IMR-90 (cell line): ENCODE results near the gene VDAC1. TPM values are rescaled to one million over a fixed set of nuclear protein-coding genes. Genes with fewer than 3 reads are reported as not detected.
A peak's percentile ranks its signal among the peaks of the same experiment; 100 is the strongest.

Source experiments
- ATAC-seq: fragments of 200-7000 bp; cut with Tn5 transposase; 2 replicates; pipeline ENCODE4 v1.9.1; 2020; ENCODE audit warnings: low read depth, mild to moderate bottlenecking, moderate library complexity
- BruUV-seq: library from RNA; stranded (reverse); fragments of 400-500 nt; replicated peaks from 2 replicates; lab custom pipeline; 2021; lab: Mats Ljungman, UMichigan
- CTCF ChIA-PET: fragments of 300-600 bp; formaldehyde crosslinking; extraction: SDS; loops from one replicate; lab custom pipeline; 2021; ENCODE audit warnings: antibody characterized with exemption; lab: Yijun Ruan, JAX
- POLR2A ChIA-PET: fragments of 300-600 bp; sonication (Branson Sonifier 250); formaldehyde crosslinking; loops from one replicate; lab custom pipeline; 2022; ENCODE audit warnings: antibody characterized with exemption; ENCODE audit not compliant: unreplicated experiment; lab: Charles Lee
- DNase-seq: peaks from one replicate; pipeline ENCODE4 v3.0.0; 2013
- H2AFZ ChIP-seq: replicated peaks from 2 replicates; pipeline ENCODE3; 2013; ENCODE audit warnings: low read length, mild to moderate bottlenecking; ENCODE audit not compliant: poor library complexity
- H2AK5ac ChIP-seq: 2 replicates; pipeline ENCODE4 v1.6.1; 2013; ENCODE audit warnings: low read depth, low read length, inconsistent platforms
- H2AK9ac ChIP-seq: replicated peaks from 2 replicates; pipeline ENCODE3; 2013; ENCODE audit warnings: mild to moderate bottlenecking, low read depth, low read length, moderate library complexity; ENCODE audit not compliant: poor library complexity
- H2BK120ac ChIP-seq: 2 replicates; pipeline ENCODE4 v1.6.1; 2013; ENCODE audit warnings: low read depth, low read length, inconsistent platforms
- H2BK15ac ChIP-seq: 3 replicates; pipeline ENCODE4 v1.6.1; 2013; ENCODE audit warnings: low read depth, low read length, inconsistent platforms
- H2BK20ac ChIP-seq: 2 replicates; pipeline ENCODE4 v1.6.1; 2013; ENCODE audit warnings: low read depth, mild to moderate bottlenecking, inconsistent platforms, low read length, moderate library complexity
- H2BK5ac ChIP-seq: 2 replicates; pipeline ENCODE4 v1.6.1; 2013; ENCODE audit warnings: mild to moderate bottlenecking, low read depth, low read length, inconsistent platforms; ENCODE audit not compliant: poor library complexity, severe bottlenecking
- H3K14ac ChIP-seq: replicated peaks from 2 replicates; pipeline ENCODE4 v1.6.1; 2013; ENCODE audit warnings: low read depth, low read length, inconsistent platforms
- H3K18ac ChIP-seq: 2 replicates; pipeline ENCODE4 v1.6.1; 2013; ENCODE audit warnings: low read depth, low read length, control low read depth
- H3K23ac ChIP-seq: 2 replicates; pipeline ENCODE4 v1.6.1; 2013; ENCODE audit warnings: low read depth, low read length, inconsistent platforms
- H3K27ac ChIP-seq: 2 replicates; pipeline ENCODE4 v1.5.1; 2013; ENCODE audit warnings: mild to moderate bottlenecking, control low read depth, low read length; ENCODE audit not compliant: insufficient read depth
- H3K27me3 ChIP-seq: 2 replicates; pipeline ENCODE4 v1.6.1; 2013; ENCODE audit warnings: low read length; ENCODE audit not compliant: control insufficient read depth, insufficient read depth
- H3K36me3 ChIP-seq: 2 replicates; pipeline ENCODE4 v1.6.1; 2013; ENCODE audit warnings: low read length, mixed read lengths; ENCODE audit not compliant: control insufficient read depth, insufficient read depth
- H3K4ac ChIP-seq: 2 replicates; pipeline ENCODE4 v1.6.1; 2013; ENCODE audit warnings: low read depth, low read length, inconsistent platforms
- H3K4me1 ChIP-seq: 2 replicates; pipeline ENCODE4 v1.6.1; 2013; ENCODE audit warnings: low read length, mixed read lengths; ENCODE audit not compliant: control insufficient read depth, insufficient read depth
- H3K4me2 ChIP-seq: 2 replicates; pipeline ENCODE4 v1.6.1; 2013; ENCODE audit warnings: low read depth, mild to moderate bottlenecking, control low read depth, low read length, moderate library complexity
- H3K4me3 ChIP-seq: 2 replicates; pipeline ENCODE4 v1.5.1; 2013; ENCODE audit warnings: low read depth, mild to moderate bottlenecking, control low read depth, low read length, moderate library complexity; ENCODE audit not compliant: insufficient read depth
- H3K56ac ChIP-seq: 2 replicates; pipeline ENCODE4 v1.6.1; 2013; ENCODE audit warnings: low read length, inconsistent platforms; ENCODE audit not compliant: insufficient read depth; ENCODE audit errors: extremely low read depth
- H3K79me1 ChIP-seq, 2 experiments: 2 replicates each; pipeline ENCODE4 v1.6.1; 2013; ENCODE audit warnings: low read length in 2 of 2, inconsistent platforms in 1 of 2, low read depth in 1 of 2
- H3K9ac ChIP-seq: 2 replicates; pipeline ENCODE4 v1.6.1; 2013; ENCODE audit warnings: low read depth, low read length, control low read depth
- H3K9me1 ChIP-seq: 2 replicates; pipeline ENCODE4 v1.6.1; 2013; ENCODE audit warnings: low read length, inconsistent platforms; ENCODE audit not compliant: insufficient read depth
- H3K9me3 ChIP-seq: 2 replicates; pipeline ENCODE4 v1.6.1; 2013; ENCODE audit warnings: low read length; ENCODE audit not compliant: control insufficient read depth, insufficient read depth
- H4K20me1 ChIP-seq: 2 replicates; pipeline ENCODE4 v1.6.1; 2013; ENCODE audit warnings: low read length, inconsistent platforms; ENCODE audit not compliant: insufficient read depth
- H4K5ac ChIP-seq: 2 replicates; pipeline ENCODE4 v1.6.1; 2013; ENCODE audit warnings: mild to moderate bottlenecking, low read depth, low read length, control low read depth
- H4K8ac ChIP-seq, 2 experiments: 2 replicates each; pipeline ENCODE4 v1.6.1; 2013; ENCODE audit warnings: low read depth in 2 of 2, low read length in 2 of 2, control low read depth in 1 of 2, inconsistent platforms in 1 of 2
- H4K91ac ChIP-seq: 2 replicates; pipeline ENCODE4 v1.6.1; 2013; ENCODE audit warnings: low read depth, low read length, inconsistent platforms; ENCODE audit not compliant: insufficient read depth
- FOS ChIP-seq: fragments of 150-350 bp; IDR thresholded peaks from 2 replicates; pipeline ENCODE4 v1.6.1; 2016; ENCODE audit warnings: low read depth, low read length
- RAD21 ChIP-seq: IDR thresholded peaks from 2 replicates; pipeline ENCODE4 v1.6.1; 2012; ENCODE audit warnings: low read length, improper control_type of control experiment
- WGBS, 2 experiments: methylation state at CpG; one replicate each; pipeline versions ENCODE4 v1.1.5 to v1.1.7; 2013; ENCODE audit warnings: missing lambda C conversion rate in 2 of 2; ENCODE audit not compliant: insufficient read length in 1 of 2; ENCODE audit errors: extremely low coverage in 2 of 2; 5-methylcytosine and 5-hydroxymethylcytosine counted together
- dilution Hi-C: fragments of 300-500 bp; cut with HindIII; formaldehyde crosslinking; loops from one replicate; pipeline ENCODE4 v1.14.3; 2018; ENCODE audit warnings: low sequenced_read_pairs; ENCODE audit not compliant: unreplicated experiment
- in situ Hi-C: fragments of 300-500 bp; cut with MboI; formaldehyde crosslinking; loops from 3 replicates; pipeline ENCODE4 v1.14.3; 2019; ENCODE audit warnings: low sequenced_read_pairs, inconsistent platforms, mixed read lengths
- intact Hi-C: fragments of 100-400 bp; cut with micrococcal nuclease; formaldehyde crosslinking; loops from 2 replicates; pipeline ENCODE4 v1.10.0; 2022
- polyA plus RNA-seq, 3 experiments: library from polyadenylated mRNA; depleted of rRNA; stranded (reverse); fragments of >200 nt; gene quantifications; 2 replicates each; pipeline ENCODE4 v1.2.3, GENCODE V29; 2012; ENCODE audit warnings: low replicate concordance in 1 of 3
- total RNA-seq: library from RNA; depleted of rRNA; stranded (reverse); fragments of >200 nt; gene quantifications from 2 replicates; pipeline ENCODE4 v1.2.3, GENCODE V29; 2012
- TF ChIP-seq, protein P1 (sequence below): conservative IDR thresholded peaks from 2 replicates; pipeline ENCODE4 v1.5.1; 2012; ENCODE audit warnings: mild to moderate bottlenecking, low read depth, low read length, improper control_type of control experiment

Gene VDAC1
- total and polyA plus RNA-seq, 2 of the 4 experiments (the other 2 are of a cell fraction) = 289 to 365 TPM

DNA sequence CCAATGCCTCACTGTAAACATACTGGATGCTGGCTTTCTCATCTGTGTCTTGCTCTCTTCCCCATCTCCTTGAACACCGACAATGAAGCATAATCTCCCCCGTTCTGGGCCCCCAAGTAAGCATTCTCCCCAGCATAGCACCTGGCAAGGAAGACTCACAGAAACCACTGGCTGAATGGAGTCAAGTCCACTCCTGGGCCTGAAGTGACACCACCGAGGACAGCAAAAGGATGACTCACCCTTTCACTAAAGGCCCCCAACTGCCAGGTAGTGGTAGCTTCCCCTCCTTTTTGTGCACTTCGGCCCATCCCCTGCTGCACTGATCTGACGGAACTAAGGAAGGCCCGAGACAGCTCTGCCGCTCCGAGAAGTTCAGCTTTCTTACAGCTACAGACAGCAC, 9.4 kb downstream of the VDAC1 start:
- no peak overlapping the region for H2AK9ac ChIP-seq
- no peaks in the 10 kb centered on the region for H3K9me3 ChIP-seq
- intact Hi-C loops = no loop called here
- in situ Hi-C loops = no loop called here
- H3K4me1 ChIP-seq = peaks cover 40% of the 10 kb centered on the region
- no peak overlapping the region for H3K4ac ChIP-seq
- no peak overlapping the region for H2AFZ ChIP-seq
- H3K9me1 ChIP-seq = peaks cover 56% of the 10 kb centered on the region
- H2AK5ac ChIP-seq = no peak overlapping the region
- no peak overlapping the region for H3K27ac ChIP-seq
- no peak overlapping the region for H4K91ac ChIP-seq
- CTCF ChIA-PET = interaction anchor here (0.6 kb wide), 1 partner anchor 917 kb away, joined by 5 read pairs; no protein-coding TSS in a partner anchor
- no peak overlapping the region for H3K56ac ChIP-seq
- DNase-seq (no peak), ATAC-seq (no peak)
- no peak overlapping the region for H3K9ac ChIP-seq
- no peak overlapping the region for H2BK5ac ChIP-seq
- no peak overlapping the region for H2BK120ac ChIP-seq
- no peak for TF ChIP-seq RAD21
- 0 out of 2 replicates have a peak, but pooled peaks have one; percentile 27 for TF ChIP-seq FOS
- TF ChIP-seq, protein P1, sequence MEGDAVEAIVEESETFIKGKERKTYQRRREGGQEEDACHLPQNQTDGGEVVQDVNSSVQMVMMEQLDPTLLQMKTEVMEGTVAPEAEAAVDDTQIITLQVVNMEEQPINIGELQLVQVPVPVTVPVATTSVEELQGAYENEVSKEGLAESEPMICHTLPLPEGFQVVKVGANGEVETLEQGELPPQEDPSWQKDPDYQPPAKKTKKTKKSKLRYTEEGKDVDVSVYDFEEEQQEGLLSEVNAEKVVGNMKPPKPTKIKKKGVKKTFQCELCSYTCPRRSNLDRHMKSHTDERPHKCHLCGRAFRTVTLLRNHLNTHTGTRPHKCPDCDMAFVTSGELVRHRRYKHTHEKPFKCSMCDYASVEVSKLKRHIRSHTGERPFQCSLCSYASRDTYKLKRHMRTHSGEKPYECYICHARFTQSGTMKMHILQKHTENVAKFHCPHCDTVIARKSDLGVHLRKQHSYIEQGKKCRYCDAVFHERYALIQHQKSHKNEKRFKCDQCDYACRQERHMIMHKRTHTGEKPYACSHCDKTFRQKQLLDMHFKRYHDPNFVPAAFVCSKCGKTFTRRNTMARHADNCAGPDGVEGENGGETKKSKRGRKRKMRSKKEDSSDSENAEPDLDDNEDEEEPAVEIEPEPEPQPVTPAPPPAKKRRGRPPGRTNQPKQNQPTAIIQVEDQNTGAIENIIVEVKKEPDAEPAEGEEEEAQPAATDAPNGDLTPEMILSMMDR = no peak
- no peak overlapping the region for H3K18ac ChIP-seq
- BruUV-seq = no TSS peak
- 66% methylated on average over 2 of the region's 8 CpGs; no CpG with 5 or more reads in 1 of the 2 experiments for WGBS, 2 experiments
- H3K36me3 ChIP-seq = peaks cover 14% of the 10 kb centered on the region
- peak overlapping the region; percentile 68; the same call in 1 of the 2 replicates for H3K23ac ChIP-seq
- dilution Hi-C loops = no loop called here
- no peak overlapping the region for H3K4me2 ChIP-seq
- H3K27me3 ChIP-seq = no peaks in the 10 kb centered on the region
- H3K14ac ChIP-seq = no peak overlapping the region
- H4K20me1 ChIP-seq = peaks cover 100% of the 10 kb centered on the region
- peaks cover 15 to 90% of the 10 kb centered on the region in 2 experiments for H3K79me1 ChIP-seq
- no peak overlapping the region for H2BK20ac ChIP-seq
- H2BK15ac ChIP-seq = no peak overlapping the region
- no peak overlapping the region for H4K8ac ChIP-seq
- no peak overlapping the region for H3K4me3 ChIP-seq
- POLR2A ChIA-PET = no interaction called here
- no peak overlapping the region for H4K5ac ChIP-seq
